GM23338 (cell line): ENCODE data around the gene TFAP2E. TPM values are rescaled to one million over a fixed set of nuclear protein-coding genes. Genes with fewer than 3 reads are reported as not detected.

ENCODE experiments used
- EZH2 ChIP-seq: fragments of 200-600 bp; sonication (generic); IDR thresholded peaks from one replicate; pipeline ENCODE4 v1.8.0; 2017; ENCODE audit warnings: antibody characterized with exemption, mild to moderate bottlenecking, low read depth; ENCODE audit not compliant: unreplicated experiment
- JUNB ChIP-seq: IDR thresholded peaks from one replicate; pipeline ENCODE4 v1.6.1; 2016; ENCODE audit warnings: antibody characterized with exemption; ENCODE audit not compliant: unreplicated experiment
- NANOG ChIP-seq: IDR thresholded peaks from 2 replicates; pipeline ENCODE4 v1.6.1; 2016; ENCODE audit warnings: antibody characterized with exemption, borderline replicate concordance
- ZNF331 ChIP-seq: fragments of 250-450 bp; sonication (Bioruptor Pico); IDR thresholded peaks from 2 replicates; pipeline ENCODE4 v1.5.0; 2020; ENCODE audit warnings: low read depth, mild to moderate bottlenecking, moderate library complexity
- polyA plus RNA-seq: library from polyadenylated mRNA; unstranded; fragments of >200 nt; fragmentation: Nextera tagmentation; extraction: Ambion mirVana; gene quantifications from 2 replicates; pipeline ENCODE4 v1.2.1, GENCODE V29; 2016
- total RNA-seq: library from RNA; depleted of rRNA; stranded (reverse); fragments of >200 nt; shearing (Covaris generic); gene quantifications from 2 replicates; pipeline ENCODE4 v1.2.3, GENCODE V29; 2014
- TF ChIP-seq, protein P1 (sequence below): fragments of 250-450 bp; sonication (Bioruptor Pico); IDR thresholded peaks from 2 replicates; pipeline ENCODE4 v1.5.0; 2020; ENCODE audit warnings: mild to moderate bottlenecking, moderate library complexity
- TF ChIP-seq, protein P2 (sequence below): IDR thresholded peaks from one replicate; pipeline ENCODE4 v1.6.1; 2018; ENCODE audit warnings: antibody characterized with exemption; ENCODE audit not compliant: unreplicated experiment
- TF ChIP-seq, protein P3 (sequence below), 2 experiments: fragments of 200-600 bp in 1 of 2; sonication (generic) in 1 of 2; conservative IDR thresholded peaks; 2 replicates each; pipeline versions ENCODE4 v1.5.1 to v1.6.1; 2016 to 2017; ENCODE audit warnings: antibody characterized with exemption in 2 of 2, low read depth in 2 of 2, mild to moderate bottlenecking in 2 of 2, moderate library complexity in 1 of 2

TFAP2E gene
- total and polyA plus RNA-seq, 2 experiments from 2014 or later = 0.34 to 1.4 TPM

DNA sequence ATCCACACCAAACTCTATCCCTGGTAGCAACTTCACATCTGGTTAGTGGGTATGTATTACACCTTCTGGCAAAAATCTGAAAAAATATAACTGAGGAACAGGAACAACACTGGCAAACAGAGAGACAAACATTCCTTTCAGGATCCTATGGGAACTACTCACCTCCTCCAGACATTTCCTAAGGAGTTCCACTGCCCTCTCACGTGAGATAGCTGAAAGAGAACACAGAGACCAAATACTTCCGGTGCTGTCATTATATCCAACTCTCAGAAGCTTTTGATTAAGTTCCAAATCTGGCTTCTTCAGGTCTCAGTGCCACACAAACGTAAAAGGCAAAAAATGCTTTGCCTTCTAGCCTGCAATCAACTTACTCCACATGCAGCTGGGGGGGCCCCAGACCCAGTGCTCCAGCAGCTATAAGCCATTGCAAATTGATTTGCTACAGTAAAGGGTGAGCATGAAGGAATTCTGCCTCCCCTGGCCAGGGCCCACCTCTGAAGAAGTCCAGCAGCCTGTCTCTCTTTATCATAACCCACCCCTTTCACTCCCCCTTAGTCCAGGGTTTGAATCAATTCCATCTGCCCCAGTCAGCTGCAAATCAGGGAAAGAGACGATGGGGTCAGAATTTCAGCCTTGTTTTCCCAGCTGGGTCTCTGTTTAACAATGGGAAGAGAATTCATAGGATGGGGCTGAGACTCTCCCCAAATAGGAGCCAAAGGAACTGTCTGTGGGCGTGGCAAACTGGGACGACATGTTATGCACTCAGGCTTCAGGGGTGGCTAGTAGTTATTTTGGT, 32.2 kb downstream of the TFAP2E start (continued):
- TF ChIP-seq, protein P1, sequence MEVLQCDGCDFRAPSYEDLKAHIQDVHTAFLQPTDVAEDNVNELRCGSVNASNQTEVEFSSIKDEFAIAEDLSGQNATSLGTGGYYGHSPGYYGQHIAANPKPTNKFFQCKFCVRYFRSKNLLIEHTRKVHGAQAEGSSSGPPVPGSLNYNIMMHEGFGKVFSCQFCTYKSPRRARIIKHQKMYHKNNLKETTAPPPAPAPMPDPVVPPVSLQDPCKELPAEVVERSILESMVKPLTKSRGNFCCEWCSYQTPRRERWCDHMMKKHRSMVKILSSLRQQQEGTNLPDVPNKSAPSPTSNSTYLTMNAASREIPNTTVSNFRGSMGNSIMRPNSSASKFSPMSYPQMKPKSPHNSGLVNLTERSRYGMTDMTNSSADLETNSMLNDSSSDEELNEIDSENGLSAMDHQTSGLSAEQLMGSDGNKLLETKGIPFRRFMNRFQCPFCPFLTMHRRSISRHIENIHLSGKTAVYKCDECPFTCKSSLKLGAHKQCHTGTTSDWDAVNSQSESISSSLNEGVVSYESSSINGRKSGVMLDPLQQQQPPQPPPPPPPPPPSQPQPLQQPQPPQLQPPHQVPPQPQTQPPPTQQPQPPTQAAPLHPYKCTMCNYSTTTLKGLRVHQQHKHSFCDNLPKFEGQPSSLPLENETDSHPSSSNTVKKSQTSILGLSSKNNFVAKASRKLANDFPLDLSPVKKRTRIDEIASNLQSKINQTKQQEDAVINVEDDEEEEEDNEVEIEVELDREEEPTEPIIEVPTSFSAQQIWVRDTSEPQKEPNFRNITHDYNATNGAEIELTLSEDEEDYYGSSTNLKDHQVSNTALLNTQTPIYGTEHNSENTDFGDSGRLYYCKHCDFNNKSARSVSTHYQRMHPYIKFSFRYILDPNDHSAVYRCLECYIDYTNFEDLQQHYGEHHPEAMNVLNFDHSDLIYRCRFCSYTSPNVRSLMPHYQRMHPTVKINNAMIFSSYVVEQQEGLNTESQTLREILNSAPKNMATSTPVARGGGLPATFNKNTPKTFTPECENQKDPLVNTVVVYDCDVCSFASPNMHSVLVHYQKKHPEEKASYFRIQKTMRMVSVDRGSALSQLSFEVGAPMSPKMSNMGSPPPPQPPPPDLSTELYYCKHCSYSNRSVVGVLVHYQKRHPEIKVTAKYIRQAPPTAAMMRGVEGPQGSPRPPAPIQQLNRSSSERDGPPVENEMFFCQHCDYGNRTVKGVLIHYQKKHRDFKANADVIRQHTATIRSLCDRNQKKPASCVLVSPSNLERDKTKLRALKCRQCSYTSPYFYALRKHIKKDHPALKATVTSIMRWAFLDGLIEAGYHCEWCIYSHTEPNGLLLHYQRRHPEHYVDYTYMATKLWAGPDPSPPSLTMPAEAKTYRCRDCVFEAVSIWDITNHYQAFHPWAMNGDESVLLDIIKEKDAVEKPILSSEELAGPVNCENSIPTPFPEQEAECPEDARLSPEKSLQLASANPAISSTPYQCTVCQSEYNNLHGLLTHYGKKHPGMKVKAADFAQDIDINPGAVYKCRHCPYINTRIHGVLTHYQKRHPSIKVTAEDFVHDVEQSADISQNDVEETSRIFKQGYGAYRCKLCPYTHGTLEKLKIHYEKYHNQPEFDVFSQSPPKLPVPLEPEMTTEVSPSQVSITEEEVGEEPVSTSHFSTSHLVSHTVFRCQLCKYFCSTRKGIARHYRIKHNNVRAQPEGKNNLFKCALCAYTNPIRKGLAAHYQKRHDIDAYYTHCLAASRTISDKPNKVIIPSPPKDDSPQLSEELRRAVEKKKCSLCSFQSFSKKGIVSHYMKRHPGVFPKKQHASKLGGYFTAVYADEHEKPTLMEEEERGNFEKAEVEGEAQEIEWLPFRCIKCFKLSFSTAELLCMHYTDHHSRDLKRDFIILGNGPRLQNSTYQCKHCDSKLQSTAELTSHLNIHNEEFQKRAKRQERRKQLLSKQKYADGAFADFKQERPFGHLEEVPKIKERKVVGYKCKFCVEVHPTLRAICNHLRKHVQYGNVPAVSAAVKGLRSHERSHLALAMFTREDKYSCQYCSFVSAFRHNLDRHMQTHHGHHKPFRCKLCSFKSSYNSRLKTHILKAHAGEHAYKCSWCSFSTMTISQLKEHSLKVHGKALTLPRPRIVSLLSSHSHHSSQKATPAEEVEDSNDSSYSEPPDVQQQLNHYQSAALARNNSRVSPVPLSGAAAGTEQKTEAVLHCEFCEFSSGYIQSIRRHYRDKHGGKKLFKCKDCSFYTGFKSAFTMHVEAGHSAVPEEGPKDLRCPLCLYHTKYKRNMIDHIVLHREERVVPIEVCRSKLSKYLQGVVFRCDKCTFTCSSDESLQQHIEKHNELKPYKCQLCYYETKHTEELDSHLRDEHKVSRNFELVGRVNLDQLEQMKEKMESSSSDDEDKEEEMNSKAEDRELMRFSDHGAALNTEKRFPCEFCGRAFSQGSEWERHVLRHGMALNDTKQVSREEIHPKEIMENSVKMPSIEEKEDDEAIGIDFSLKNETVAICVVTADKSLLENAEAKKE (CRISPR knock-in tag) = no peak
- TF ChIP-seq JUNB (no peak), ZNF331 (no peak), NANOG (no peak), EZH2 (no peak)
- TF ChIP-seq, protein P2, sequence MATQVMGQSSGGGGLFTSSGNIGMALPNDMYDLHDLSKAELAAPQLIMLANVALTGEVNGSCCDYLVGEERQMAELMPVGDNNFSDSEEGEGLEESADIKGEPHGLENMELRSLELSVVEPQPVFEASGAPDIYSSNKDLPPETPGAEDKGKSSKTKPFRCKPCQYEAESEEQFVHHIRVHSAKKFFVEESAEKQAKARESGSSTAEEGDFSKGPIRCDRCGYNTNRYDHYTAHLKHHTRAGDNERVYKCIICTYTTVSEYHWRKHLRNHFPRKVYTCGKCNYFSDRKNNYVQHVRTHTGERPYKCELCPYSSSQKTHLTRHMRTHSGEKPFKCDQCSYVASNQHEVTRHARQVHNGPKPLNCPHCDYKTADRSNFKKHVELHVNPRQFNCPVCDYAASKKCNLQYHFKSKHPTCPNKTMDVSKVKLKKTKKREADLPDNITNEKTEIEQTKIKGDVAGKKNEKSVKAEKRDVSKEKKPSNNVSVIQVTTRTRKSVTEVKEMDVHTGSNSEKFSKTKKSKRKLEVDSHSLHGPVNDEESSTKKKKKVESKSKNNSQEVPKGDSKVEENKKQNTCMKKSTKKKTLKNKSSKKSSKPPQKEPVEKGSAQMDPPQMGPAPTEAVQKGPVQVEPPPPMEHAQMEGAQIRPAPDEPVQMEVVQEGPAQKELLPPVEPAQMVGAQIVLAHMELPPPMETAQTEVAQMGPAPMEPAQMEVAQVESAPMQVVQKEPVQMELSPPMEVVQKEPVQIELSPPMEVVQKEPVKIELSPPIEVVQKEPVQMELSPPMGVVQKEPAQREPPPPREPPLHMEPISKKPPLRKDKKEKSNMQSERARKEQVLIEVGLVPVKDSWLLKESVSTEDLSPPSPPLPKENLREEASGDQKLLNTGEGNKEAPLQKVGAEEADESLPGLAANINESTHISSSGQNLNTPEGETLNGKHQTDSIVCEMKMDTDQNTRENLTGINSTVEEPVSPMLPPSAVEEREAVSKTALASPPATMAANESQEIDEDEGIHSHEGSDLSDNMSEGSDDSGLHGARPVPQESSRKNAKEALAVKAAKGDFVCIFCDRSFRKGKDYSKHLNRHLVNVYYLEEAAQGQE = no peak
- TF ChIP-seq, protein P3, sequence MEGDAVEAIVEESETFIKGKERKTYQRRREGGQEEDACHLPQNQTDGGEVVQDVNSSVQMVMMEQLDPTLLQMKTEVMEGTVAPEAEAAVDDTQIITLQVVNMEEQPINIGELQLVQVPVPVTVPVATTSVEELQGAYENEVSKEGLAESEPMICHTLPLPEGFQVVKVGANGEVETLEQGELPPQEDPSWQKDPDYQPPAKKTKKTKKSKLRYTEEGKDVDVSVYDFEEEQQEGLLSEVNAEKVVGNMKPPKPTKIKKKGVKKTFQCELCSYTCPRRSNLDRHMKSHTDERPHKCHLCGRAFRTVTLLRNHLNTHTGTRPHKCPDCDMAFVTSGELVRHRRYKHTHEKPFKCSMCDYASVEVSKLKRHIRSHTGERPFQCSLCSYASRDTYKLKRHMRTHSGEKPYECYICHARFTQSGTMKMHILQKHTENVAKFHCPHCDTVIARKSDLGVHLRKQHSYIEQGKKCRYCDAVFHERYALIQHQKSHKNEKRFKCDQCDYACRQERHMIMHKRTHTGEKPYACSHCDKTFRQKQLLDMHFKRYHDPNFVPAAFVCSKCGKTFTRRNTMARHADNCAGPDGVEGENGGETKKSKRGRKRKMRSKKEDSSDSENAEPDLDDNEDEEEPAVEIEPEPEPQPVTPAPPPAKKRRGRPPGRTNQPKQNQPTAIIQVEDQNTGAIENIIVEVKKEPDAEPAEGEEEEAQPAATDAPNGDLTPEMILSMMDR (conservative IDR thresholded peaks at IDR 0.05; ENCODE audit: low read depth in 2 of 2) = no peak
